ENCODE results near the gene ISLR. TPM values are rescaled to one million over a fixed set of nuclear protein-coding genes. Genes with fewer than 3 reads are reported as not detected.
A peak's percentile ranks its signal among the peaks of the same experiment; 100 is the strongest.

Gene ISLR
- polyA plus RNA-seq, 1 donor from 2014 or later: not detected

DNA sequence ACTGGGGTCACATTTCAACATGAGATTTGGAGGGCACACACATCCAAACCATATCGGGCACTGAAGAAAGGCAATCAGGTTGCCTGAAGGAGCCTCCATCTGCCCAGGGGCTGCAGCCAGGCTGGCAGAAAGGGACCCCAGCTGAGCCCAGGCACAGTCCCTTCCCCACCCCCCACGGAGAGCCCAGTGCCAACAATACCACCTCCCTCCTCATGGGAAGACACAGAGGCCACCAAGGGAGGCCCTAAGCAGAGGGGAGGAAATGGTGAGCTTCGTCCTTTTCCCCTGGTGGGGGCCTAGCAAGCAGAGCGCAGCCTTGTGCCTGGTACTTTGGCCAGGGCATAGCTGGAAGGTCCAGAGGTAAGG lies 32.1 kb downstream of the ISLR start:
- Mint-ChIP-seq H3K27ac (no peak overlapping the region), H3K27me3 (peaks cover 8% of the 10 kb centered on the region), H3K9me3 (peaks cover 0 to 2% (median 0%) of the 10 kb centered on the region in 3 donors), H3K4me1 (no peaks in the 10 kb centered on the region), H3K36me3 (no peaks in the 10 kb centered on the region), H3K4me3 (peak overlapping the region in 1 of 4 donors; percentile 45)

GRCh38 chr15:74206801-74207281 lies 33.3 kb downstream of the ISLR start:
- no peaks in the 10 kb centered on the region for H3K4me1 Mint-ChIP-seq
- peaks cover 0 to 7% (median 0%) of the 10 kb centered on the region in 3 donors for H3K9me3 Mint-ChIP-seq
- no peak overlapping the region for H3K27ac Mint-ChIP-seq
- H3K4me3 Mint-ChIP-seq: no peak overlapping the region
- H3K36me3 Mint-ChIP-seq: no peaks in the 10 kb centered on the region
- peaks cover 7% of the 10 kb centered on the region for H3K27me3 Mint-ChIP-seq

DNA sequence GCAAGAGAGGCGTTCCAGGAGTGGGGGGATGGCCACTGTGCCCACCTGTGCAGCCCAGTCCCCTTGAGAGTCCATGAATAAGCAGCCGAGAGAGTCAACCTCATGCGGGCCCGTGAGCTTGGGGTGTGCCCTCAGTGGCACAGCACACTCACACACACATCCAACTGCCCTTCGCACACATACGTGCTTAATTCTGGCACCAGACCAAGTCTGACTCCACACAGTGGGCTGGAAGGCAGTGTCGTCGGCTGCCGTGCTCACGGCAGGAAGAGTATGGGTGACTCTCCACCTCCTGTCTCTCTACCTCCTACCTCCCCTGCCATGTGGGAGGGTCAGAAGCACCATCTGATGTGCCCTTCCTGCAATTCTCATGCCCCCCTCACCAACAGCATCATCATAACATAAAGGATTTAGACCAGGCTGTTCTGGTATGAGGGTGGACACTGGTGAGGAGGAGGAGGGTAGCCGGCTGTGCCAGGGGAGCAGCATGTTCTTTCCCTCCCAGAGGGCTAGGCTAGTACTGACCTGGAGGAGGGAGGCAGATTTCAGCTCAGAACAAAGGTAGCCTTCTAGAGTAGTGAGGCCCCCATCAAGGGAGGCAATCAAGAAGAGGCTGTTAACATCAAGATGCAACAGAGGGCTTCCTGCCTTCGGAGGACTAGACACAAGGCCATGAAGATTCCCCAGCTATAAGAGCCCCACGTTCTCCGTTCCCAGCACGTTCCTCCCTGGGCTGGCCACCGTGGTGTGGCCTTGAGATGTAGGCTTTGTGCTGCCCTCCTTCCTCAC lies 34.3 kb downstream of the ISLR start:
- no peaks in the 10 kb centered on the region for H3K36me3 Mint-ChIP-seq
- H3K27me3 Mint-ChIP-seq: peaks cover 8% of the 10 kb centered on the region
- no peak overlapping the region for H3K27ac Mint-ChIP-seq
- H3K9me3 Mint-ChIP-seq: peaks cover 0 to 7% (median 0%) of the 10 kb centered on the region in 3 donors
- no peaks in the 10 kb centered on the region for H3K4me1 Mint-ChIP-seq
- no peak overlapping the region for H3K4me3 Mint-ChIP-seq

DNA sequence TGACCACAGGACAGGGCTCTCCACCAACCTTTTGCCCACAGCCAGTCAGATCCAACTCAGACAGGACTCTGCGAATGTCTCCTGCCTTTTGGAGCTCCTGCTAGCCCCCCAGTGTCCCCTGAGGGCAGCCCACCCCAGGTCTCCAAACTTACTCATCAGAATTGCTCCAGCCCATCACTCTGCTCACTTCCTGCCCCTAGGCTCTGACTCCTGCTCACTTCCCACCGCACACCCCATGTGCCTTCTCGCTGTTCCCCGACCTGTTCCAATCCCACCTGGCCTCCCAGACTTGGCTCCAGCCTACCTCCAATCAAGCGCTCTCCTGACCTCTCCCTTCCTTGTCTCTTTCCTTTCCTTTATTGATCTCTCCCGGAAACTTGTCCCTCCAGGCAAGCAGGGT lies 35.0 kb downstream of the ISLR start:
- no peak overlapping the region for H3K27ac Mint-ChIP-seq
- peaks cover 0 to 7% (median 0%) of the 10 kb centered on the region in 3 donors for H3K9me3 Mint-ChIP-seq
- peaks cover 8% of the 10 kb centered on the region for H3K27me3 Mint-ChIP-seq
- H3K4me1 Mint-ChIP-seq: no peaks in the 10 kb centered on the region
- no peaks in the 10 kb centered on the region for H3K36me3 Mint-ChIP-seq
- H3K4me3 Mint-ChIP-seq: no peak overlapping the region

DNA sequence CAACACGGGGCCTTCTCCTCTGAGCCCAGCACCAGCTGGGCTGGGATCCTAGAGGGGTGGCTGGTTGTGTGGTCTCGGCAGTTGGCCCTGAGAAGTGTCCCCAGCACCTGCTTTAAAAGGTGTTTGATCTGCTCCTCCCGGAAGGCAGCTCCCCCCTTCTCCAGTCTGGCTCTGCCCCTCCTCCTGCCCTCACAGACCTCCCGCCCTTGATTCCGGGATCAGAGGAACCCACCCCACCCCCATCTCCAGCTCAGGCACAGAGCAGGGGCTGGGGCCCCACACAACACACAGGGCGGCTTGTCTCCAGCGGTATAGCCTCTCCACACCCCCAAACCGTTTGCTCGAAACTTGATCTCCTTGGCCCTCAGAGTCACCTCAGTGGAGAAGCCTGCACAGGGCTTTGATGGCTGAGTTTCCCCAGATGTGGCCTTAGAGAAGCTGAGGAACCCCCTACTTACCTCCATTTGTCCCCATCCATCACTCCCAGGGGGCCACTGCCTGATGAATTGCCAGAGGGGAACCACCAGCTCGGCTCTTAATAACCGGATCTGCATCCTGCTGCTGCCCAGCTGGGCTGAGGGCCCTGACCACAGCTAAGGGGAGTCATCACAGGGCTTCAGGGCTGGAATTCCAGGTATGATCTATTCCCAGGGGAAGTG lies 35.5 kb downstream of the ISLR start:
- no peaks in the 10 kb centered on the region for H3K4me1 Mint-ChIP-seq
- no peak overlapping the region for H3K4me3 Mint-ChIP-seq
- H3K27me3 Mint-ChIP-seq: peaks cover 8% of the 10 kb centered on the region
- H3K9me3 Mint-ChIP-seq: peaks cover 0 to 7% (median 0%) of the 10 kb centered on the region in 3 donors
- H3K36me3 Mint-ChIP-seq: no peaks in the 10 kb centered on the region
- no peak overlapping the region for H3K27ac Mint-ChIP-seq

GRCh38 chr15:74209560-74209958 lies 36.0 kb downstream of the ISLR start:
- Mint-ChIP-seq H3K4me3 (no peak overlapping the region), H3K4me1 (no peaks in the 10 kb centered on the region), H3K27me3 (peaks cover 8% of the 10 kb centered on the region)

GRCh38 chr15:74209997-74210671 lies 36.6 kb downstream of the ISLR start:
- Mint-ChIP-seq H3K27me3 (peaks cover 10% of the 10 kb centered on the region), H3K9me3 (peaks cover 0 to 7% (median under 1%) of the 10 kb centered on the region in 3 donors), H3K36me3 (no peaks in the 10 kb centered on the region), H3K4me1 (no peaks in the 10 kb centered on the region), H3K4me3 (no peak overlapping the region), H3K27ac (peak overlapping the region in 1 of 3 donors; percentile 74)

More at GRCh38 chr15:74209560-74209958, 36.0 kb downstream of the ISLR start:
- peaks cover 0 to 7% (median 0%) of the 10 kb centered on the region in 3 donors for H3K9me3 Mint-ChIP-seq
- H3K36me3 Mint-ChIP-seq: no peaks in the 10 kb centered on the region
- H3K27ac Mint-ChIP-seq: peak overlapping the region in 1 of 3 donors; percentile 74

DNA sequence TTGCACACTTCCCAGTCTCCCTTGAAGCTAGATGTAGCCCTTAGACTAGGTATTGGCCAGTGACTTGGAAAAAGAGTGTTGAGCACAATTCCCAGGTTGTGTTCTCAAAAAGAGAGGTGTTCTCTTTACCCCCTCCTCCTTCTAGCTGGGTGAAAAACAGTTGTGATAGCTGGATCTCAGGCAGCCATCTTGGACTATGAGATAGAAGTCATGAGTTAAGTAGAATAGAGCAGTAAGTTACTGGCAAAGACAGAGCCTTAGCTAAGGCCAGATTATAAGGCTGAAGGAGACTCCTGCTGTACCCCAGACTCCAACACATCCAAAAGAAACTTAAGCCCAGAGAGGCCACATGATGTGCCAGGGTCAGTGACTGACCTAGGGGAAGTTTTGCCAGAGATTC lies 37.2 kb downstream of the ISLR start:
- H3K4me3 Mint-ChIP-seq: no peak overlapping the region
- no peaks in the 10 kb centered on the region for H3K36me3 Mint-ChIP-seq
- no peak overlapping the region for H3K27ac Mint-ChIP-seq
- peaks cover 0 to 7% (median 4%) of the 10 kb centered on the region in 3 donors for H3K9me3 Mint-ChIP-seq
- H3K4me1 Mint-ChIP-seq: no peaks in the 10 kb centered on the region
- peaks cover 16% of the 10 kb centered on the region for H3K27me3 Mint-ChIP-seq

DNA sequence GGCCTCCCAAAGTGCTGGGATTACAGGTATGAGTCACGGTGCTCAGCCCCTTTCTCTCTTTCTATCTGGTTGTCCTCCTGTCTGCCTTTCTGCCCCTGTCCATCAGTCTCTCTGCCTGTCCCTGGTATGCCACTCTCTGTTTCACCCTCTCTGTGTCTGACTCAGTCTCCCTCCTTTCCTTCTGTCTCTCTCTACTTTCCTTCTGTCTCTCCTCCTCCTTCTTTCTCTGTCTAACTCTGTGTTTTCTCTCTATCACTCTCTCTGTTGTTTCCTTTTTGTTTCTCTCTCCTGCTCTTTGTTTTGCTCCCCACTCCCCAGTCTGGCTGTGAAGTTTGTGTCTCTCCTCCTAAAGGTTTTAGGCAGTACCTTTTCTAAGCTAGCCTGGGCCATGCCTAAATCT lies 38.1 kb downstream of the ISLR start:
- H3K36me3 Mint-ChIP-seq: no peaks in the 10 kb centered on the region

GRCh38 chr15:74212494-74212893 lies 39.0 kb downstream of the ISLR start:
- Mint-ChIP-seq H3K4me1 (no peaks in the 10 kb centered on the region), H3K36me3 (no peaks in the 10 kb centered on the region), H3K27ac (peak overlapping the region in 1 of 3 donors; percentile 71), H3K4me3 (no peak overlapping the region), H3K9me3 (peaks cover 0 to 7% (median 4%) of the 10 kb centered on the region in 3 donors), H3K27me3 (peaks cover 17% of the 10 kb centered on the region)

More for the DNA sequence above, 38.1 kb downstream of the ISLR start:
- Mint-ChIP-seq H3K27me3 (peaks cover 17% of the 10 kb centered on the region), H3K9me3 (peaks cover 0 to 7% (median 4%) of the 10 kb centered on the region in 3 donors), H3K27ac (no peak overlapping the region), H3K4me3 (peak overlapping the region in 1 of 4 donors; percentile 60), H3K4me1 (no peaks in the 10 kb centered on the region)

- Mint-ChIP-seq H3K4me3 (no peak overlapping the region), H3K4me1 (no peaks in the 10 kb centered on the region), H3K9me3 (peaks cover 0 to 7% (median 4%) of the 10 kb centered on the region in 3 donors), H3K36me3 (no peaks in the 10 kb centered on the region), H3K27me3 (peaks cover 17% of the 10 kb centered on the region), H3K27ac (no peak overlapping the region)
These were observed 40.4 kb downstream of the ISLR start for GRCh38 chr15:74213858-74214284.

DNA sequence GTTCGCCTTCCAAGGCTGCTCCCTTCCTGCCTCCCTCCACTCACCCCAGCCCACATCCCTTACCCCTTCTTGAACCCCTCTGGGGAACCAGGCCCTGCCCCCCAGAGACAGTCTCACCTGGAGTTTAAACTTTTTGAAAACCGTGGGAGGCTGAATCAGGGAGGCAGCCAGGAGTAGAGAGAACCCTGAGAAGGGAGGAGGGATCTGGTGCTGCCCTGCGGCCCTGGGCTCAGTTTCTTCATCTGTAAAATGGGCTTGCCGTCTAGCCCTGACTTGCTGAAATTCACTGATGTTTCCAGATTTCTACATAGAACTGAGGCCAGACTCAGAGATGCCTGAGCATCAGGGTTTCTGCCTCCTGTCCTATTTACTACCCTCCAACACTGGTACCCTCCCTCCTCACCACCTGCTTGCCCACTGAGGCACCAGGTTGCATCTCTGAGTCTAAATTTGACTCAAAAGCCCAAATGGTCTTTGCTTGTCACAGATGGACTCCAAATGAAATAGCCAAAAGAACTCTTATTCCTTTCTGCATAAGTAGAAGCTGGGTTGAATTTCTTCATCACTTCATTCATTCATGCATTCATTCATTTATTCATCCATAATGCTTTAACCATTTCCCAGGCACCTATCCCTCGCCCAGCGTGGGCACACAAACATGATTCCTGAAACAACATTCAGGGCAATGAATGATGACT lies 41.0 kb downstream of the ISLR start:
- Mint-ChIP-seq H3K9me3 (peaks cover 0 to 7% (median 4%) of the 10 kb centered on the region in 3 donors), H3K27me3 (peaks cover 17% of the 10 kb centered on the region), H3K4me1 (no peaks in the 10 kb centered on the region), H3K36me3 (no peaks in the 10 kb centered on the region), H3K27ac (no peak overlapping the region), H3K4me3 (no peak overlapping the region)

DNA sequence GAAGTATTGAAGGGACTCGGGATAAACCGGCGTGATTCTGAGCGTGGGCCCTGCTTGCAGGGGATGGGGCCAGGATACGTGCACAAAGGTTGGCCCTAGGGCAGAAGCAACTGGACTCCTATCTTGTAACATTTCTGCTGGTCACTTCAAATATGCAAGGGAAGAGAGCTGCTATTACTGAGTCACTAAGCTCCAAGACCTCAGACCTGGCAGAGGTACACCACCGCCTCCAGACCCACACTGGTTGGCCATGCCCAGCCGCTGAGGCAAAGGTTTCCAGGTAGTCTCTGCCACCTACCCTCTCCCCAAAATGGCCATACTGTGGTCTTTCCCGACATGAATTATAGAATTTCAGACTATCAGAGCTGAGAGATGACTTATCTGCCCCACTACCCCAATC lies 42.4 kb downstream of the ISLR start:
- Mint-ChIP-seq H3K36me3 (no peaks in the 10 kb centered on the region), H3K4me1 (no peaks in the 10 kb centered on the region), H3K4me3 (no peak overlapping the region), H3K27ac (no peak overlapping the region), H3K27me3 (peaks cover 21% of the 10 kb centered on the region), H3K9me3 (peaks cover 0 to 4% (median 1%) of the 10 kb centered on the region in 3 donors)

DNA sequence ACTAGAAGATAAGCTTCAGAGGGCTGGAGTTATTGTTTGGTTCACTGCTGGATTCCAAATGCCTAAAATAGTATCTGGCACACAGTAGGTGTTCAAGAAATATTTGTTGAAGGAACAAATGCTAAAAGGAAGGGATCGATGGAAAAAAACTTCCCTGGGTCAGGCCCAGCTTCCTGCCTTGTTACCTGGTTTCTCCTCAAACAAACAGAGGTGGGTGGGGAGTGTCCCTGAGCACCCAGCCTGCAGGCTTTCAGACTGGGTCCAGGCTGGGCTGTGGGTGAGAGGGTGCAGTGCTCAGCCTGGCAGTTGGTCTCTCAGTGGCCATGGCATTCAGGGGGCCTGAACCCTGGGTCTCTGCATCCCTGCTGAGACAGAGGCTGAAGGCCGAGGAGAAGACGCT lies 43.4 kb downstream of the ISLR start:
- H3K36me3 Mint-ChIP-seq: no peaks in the 10 kb centered on the region
- peaks cover 0 to 4% (median 0%) of the 10 kb centered on the region in 3 donors for H3K9me3 Mint-ChIP-seq
- no peak overlapping the region for H3K4me3 Mint-ChIP-seq
- H3K27ac Mint-ChIP-seq: no peak overlapping the region
- no peaks in the 10 kb centered on the region for H3K4me1 Mint-ChIP-seq
- H3K27me3 Mint-ChIP-seq: peaks cover 20% of the 10 kb centered on the region
